ENCODE results near the gene GSE1.

GSE1 gene

DNA sequence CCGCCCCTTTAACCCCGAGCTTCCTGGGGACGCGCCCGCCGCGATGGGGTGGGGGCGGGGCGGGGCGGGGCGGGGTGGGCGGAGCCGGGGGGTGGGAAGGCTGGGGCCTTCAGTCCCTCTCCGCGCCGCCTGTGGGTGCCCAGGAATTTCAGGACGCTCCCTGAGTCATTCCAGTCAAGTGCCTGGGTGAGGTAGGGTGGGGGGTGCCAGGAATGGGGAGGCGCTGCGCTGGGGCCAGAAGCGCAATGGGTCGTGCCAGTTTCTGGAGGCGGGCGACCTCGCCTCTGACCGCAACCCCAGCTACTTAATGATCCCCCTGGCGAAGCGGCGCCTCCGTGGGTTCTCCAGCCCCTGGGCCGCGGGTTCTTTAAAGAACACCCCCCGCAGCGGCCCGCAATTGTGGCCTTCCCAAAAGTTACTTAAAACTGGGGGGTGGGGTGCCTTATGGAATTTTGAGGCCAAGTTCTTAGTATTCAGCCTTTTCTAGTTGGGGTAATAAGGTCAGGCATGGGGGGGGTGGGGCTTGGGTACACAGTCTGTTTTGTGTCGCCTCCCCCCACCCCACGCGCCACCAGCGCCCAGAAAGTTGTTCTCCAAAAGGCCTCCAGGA, 826 bp upstream of the GSE1 start:
- Histone ChIP-seq H3K4me1 (ENCODE audit: control insufficient read depth in 1 of 2, insufficient read depth in 2 of 2, low read length in 2 of 2) (peaks cover 44 to 67% of the 10 kb centered on the region in 2 donors), H3K4me3 (ENCODE audit: low read depth in 1 of 2, low read length in 2 of 2) (peak overlapping the region; percentile 65 to 74), H3K27ac (ENCODE audit: low read depth, low read length) (peak overlapping the region; percentile 89), H3K27me3 (ENCODE audit: control insufficient read depth in 1 of 2, insufficient read depth in 2 of 2, low read length in 2 of 2) (no peaks in the 10 kb centered on the region), H3K36me3 (ENCODE audit: control insufficient read depth in 1 of 2, insufficient read depth in 2 of 2, low read length in 2 of 2) (no peaks in the 10 kb centered on the region), H3K9ac (ENCODE audit: low read depth in 1 of 2, low read length in 2 of 2) (peak overlapping the region; percentile 28 to 69), H3K9me3 (ENCODE audit: control insufficient read depth in 1 of 2, low read length in 2 of 2) (no peaks in the 10 kb centered on the region)

DNA sequence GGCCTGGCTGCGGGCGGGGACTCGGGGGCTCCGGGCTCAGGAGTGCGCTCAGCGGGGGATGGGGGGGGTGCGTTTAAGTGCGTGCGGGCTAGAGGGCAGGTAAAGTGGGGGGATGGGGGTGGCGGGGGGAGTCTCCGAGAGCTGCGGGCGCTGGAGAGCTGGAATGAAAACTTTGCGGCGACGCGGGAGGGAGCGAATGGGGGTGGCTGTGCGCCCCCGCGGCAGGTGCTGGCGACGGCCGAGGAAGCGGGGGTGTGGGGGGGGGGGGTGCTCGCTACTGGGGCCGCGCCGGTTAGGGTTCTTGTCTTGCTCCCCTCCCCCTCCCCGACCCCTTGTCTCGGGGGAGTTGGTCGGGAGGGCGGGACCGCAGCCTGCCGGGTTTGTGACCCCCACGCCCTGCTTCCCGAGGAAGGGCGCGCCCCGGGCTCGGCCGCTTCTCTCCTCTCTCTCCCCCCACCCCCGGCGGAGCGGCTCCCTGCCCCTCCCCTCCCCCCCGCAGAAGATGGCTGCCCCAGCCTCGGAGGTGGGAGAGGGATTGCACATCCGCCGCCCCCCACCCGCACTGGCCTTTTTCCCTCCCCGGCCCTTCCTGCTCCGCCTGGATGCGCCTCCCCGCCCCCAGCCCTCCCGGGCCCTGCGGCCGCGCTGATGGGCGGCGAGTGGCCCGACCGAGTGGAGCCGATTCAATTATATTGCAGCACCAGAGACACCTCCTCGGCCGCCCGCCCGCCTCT, 649 bp downstream of the GSE1 start:
- peak overlapping the region in 1 of 2 donors; percentile 52 for H3K9ac ChIP-seq (ENCODE audit: low read depth in 1 of 2, low read length in 2 of 2)

DNA sequence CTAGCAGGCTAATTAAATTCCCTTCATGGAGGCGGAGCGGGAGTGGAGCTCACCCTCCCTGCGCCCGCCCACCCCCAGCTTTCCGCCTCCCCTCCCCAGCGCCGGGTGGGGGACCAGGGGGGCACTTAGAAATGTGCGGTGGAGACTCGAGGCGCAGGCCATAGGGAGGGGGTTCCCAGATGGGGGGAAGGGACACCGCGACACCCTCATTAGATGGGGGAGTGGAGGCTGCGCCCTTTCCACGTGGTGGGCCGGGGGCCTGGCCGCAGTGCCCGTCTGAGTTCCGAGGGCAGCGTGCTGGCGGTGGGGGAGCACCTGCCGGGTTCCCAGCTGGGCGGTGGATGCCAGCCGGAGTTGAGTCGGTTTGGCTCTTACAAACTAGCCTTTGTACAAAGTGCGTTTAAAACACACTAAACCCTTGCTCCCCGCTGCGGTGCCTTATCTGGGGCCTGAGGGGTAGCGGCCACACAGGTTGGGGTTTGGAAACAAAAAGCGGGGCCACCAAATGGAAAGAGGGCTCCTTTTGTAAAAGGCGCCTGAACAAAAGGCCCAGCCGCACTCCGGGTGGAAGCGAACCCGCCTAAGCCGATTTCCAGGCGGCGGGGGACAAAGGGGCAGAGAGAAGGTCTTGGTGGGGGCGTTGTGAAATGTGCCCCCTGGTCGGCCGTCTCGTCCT, 1.4 kb downstream of the GSE1 start:
- H3K9ac ChIP-seq (ENCODE audit: low read depth in 1 of 2, low read length in 2 of 2): peak overlapping the region; percentile 52 to 64
- peak overlapping the region; percentile 78 for H3K27ac ChIP-seq (ENCODE audit: low read depth, low read length)
- peaks cover 0 to 7% of the 10 kb centered on the region in 2 donors for H3K36me3 ChIP-seq (ENCODE audit: control insufficient read depth in 1 of 2, insufficient read depth in 2 of 2, low read length in 2 of 2)
- H3K27me3 ChIP-seq (ENCODE audit: control insufficient read depth in 1 of 2, insufficient read depth in 2 of 2, low read length in 2 of 2): no peaks in the 10 kb centered on the region
- H3K4me1 ChIP-seq (ENCODE audit: control insufficient read depth in 1 of 2, insufficient read depth in 2 of 2, low read length in 2 of 2): peaks cover 37 to 62% of the 10 kb centered on the region in 2 donors
- peak overlapping the region; percentile 55 to 60 for H3K4me3 ChIP-seq (ENCODE audit: low read depth in 1 of 2, low read length in 2 of 2)
- H3K9me3 ChIP-seq (ENCODE audit: control insufficient read depth in 1 of 2, low read length in 2 of 2): no peaks in the 10 kb centered on the region

More for the DNA sequence above, 649 bp downstream of the GSE1 start:
- Histone ChIP-seq H3K27me3 (ENCODE audit: control insufficient read depth in 1 of 2, insufficient read depth in 2 of 2, low read length in 2 of 2) (no peaks in the 10 kb centered on the region), H3K27ac (ENCODE audit: low read depth, low read length) (peak overlapping the region; percentile 82), H3K4me1 (ENCODE audit: control insufficient read depth in 1 of 2, insufficient read depth in 2 of 2, low read length in 2 of 2) (peaks cover 37 to 68% of the 10 kb centered on the region in 2 donors), H3K36me3 (ENCODE audit: control insufficient read depth in 1 of 2, insufficient read depth in 2 of 2, low read length in 2 of 2) (peaks cover 0 to 7% of the 10 kb centered on the region in 2 donors), H3K9me3 (ENCODE audit: control insufficient read depth in 1 of 2, low read length in 2 of 2) (no peaks in the 10 kb centered on the region), H3K4me3 (ENCODE audit: low read depth in 1 of 2, low read length in 2 of 2) (peak overlapping the region; percentile 65 to 74)

DNA sequence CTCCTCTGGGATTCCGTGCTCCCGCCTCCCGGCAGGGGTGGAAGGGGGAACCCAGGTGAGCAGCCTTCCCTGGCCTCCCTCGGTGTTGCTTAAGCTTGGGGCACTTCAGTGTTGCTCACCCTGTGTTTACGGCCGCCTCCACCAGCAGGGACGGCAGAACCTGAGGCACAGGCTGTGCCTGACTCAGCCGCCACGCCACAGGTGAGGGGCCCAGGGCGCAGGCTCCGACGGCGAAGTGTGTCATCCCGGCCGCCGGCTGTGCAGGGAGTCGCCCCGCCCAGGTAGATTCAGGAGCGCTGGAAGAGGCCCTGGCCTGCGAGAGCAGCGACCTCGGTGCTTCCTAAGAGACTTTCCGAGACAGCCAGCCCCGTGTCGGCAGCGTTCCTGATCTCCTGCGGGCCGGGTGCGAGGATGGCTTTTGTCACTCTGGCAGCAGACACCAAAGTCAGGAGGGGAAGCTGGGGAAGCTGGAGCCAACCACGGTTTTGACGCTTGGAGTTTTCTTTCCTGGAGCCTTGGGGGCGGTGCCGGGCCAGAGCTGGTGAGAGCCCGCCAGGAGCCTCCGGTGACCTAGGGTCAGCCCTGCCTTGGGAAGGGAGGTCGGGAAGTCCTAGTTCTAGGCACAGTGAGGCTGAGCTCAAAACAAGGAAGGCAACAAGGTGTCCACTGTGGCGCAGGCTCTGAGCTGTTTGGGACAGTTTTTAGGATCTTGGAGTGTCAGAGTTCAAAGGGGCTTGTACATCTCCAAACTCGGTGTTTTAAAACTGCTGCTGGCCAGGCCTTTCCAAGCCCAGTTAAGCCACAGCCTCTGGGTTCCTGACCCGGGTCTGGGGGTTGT, 2.1 kb downstream of the GSE1 start:
- Histone ChIP-seq H3K27ac (ENCODE audit: low read depth, low read length) (peak overlapping the region; percentile 78), H3K9ac (ENCODE audit: low read depth in 1 of 2, low read length in 2 of 2) (peak overlapping the region; percentile 52 to 64), H3K36me3 (ENCODE audit: control insufficient read depth in 1 of 2, insufficient read depth in 2 of 2, low read length in 2 of 2) (peaks cover 0 to 7% of the 10 kb centered on the region in 2 donors), H3K4me3 (ENCODE audit: low read depth in 1 of 2, low read length in 2 of 2) (peak overlapping the region; percentile 55 to 60), H3K4me1 (ENCODE audit: control insufficient read depth in 1 of 2, insufficient read depth in 2 of 2, low read length in 2 of 2) (peaks cover 34 to 57% of the 10 kb centered on the region in 2 donors), H3K9me3 (ENCODE audit: control insufficient read depth in 1 of 2, low read length in 2 of 2) (no peaks in the 10 kb centered on the region), H3K27me3 (ENCODE audit: control insufficient read depth in 1 of 2, insufficient read depth in 2 of 2, low read length in 2 of 2) (no peaks in the 10 kb centered on the region)

DNA sequence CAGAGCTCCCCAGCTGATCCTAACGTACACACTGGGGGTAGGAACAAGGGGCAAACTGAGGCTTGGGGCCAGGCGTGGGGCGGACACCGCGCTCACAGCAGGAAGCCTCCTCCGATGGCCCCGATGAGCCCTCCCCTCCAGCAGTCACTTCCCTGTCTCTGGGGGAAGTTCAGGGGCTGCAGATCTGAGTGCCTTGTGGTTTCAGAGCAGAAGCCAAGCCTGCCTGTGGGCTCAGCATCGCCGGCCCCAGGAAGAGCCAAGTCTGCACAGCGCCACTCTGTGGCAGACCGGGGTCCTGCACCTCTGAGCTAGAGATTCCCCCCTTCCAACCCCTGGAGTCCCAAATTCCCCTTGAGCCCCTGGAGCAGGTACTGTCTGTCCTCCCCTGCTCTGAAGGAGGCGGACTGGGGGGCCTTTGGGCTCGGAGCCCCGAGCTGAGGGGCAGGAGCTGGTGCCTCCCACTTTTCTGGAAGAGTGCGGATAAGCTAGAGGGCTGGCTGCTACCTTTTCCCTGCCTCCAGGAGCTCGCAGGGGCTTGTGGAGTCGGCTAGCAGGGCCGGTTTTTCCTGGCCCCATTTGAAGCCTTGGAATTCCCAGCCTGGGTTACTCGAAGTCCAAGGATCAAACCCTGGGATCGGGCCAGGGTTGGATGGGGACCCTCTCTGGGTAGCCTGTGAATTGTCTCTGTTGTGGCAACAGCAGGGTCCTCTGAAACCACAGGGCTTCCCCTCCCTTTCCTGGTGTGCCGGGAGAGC, 2.9 kb downstream of the GSE1 start:
- H3K36me3 ChIP-seq (ENCODE audit: control insufficient read depth in 1 of 2, insufficient read depth in 2 of 2, low read length in 2 of 2): peaks cover 0 to 7% of the 10 kb centered on the region in 2 donors
- H3K9me3 ChIP-seq (ENCODE audit: control insufficient read depth in 1 of 2, low read length in 2 of 2): no peaks in the 10 kb centered on the region
- peaks cover 33 to 55% of the 10 kb centered on the region in 2 donors for H3K4me1 ChIP-seq (ENCODE audit: control insufficient read depth in 1 of 2, insufficient read depth in 2 of 2, low read length in 2 of 2)
- H3K9ac ChIP-seq (ENCODE audit: low read depth in 1 of 2, low read length in 2 of 2): peak overlapping the region; percentile 52 to 64
- no peak overlapping the region for H3K27ac ChIP-seq (ENCODE audit: low read depth, low read length)
- H3K4me3 ChIP-seq (ENCODE audit: low read depth in 1 of 2, low read length in 2 of 2): peak overlapping the region; percentile 55 to 60
- no peaks in the 10 kb centered on the region for H3K27me3 ChIP-seq (ENCODE audit: control insufficient read depth in 1 of 2, insufficient read depth in 2 of 2, low read length in 2 of 2)

DNA sequence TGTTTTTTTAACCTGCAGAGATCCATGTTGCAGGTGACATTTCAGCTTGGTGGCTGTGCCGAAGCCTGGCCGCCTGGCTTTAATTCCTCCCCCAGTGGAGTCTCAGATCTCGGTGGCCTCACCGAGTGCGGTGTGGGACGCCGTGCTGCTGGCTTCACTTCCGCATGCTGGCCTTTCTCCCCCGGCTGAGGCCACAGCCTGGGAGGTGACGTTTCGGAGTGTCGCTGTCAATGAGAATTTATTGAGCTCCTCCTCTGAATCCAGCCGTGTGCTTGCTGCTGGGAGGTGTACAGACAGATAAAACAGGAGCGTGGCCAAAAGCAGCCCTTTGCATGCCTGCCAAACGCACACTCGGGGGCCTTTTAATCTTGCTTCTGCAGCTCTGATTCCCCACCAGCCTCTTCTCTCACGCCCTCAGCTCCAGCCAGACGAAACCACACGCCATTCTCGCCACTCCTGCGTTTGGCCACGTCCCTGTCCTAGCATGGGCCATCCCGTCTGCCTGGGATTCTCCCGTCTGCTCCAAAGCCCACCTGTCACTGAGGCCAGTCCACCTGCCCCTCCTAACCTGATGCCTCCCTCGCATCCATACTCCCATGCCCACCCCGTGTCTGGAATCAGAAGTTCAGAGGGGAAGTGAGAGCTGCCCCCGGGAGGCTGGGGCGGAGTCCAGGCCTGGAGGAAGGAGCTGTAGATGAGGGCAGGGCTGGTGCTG, 3.6 kb downstream of the GSE1 start:
- Histone ChIP-seq H3K9ac (ENCODE audit: low read depth in 1 of 2, low read length in 2 of 2) (peak overlapping the region; percentile 9 to 43), H3K9me3 (ENCODE audit: control insufficient read depth in 1 of 2, low read length in 2 of 2) (no peaks in the 10 kb centered on the region), H3K27ac (ENCODE audit: low read depth, low read length) (no peak overlapping the region), H3K27me3 (ENCODE audit: control insufficient read depth in 1 of 2, insufficient read depth in 2 of 2, low read length in 2 of 2) (no peaks in the 10 kb centered on the region), H3K4me1 (ENCODE audit: control insufficient read depth in 1 of 2, insufficient read depth in 2 of 2, low read length in 2 of 2) (peaks cover 39 to 62% of the 10 kb centered on the region in 2 donors), H3K4me3 (ENCODE audit: low read depth in 1 of 2, low read length in 2 of 2) (peak overlapping the region; percentile 23 to 44), H3K36me3 (ENCODE audit: control insufficient read depth in 1 of 2, insufficient read depth in 2 of 2, low read length in 2 of 2) (peaks cover 0 to 10% of the 10 kb centered on the region in 2 donors)

DNA sequence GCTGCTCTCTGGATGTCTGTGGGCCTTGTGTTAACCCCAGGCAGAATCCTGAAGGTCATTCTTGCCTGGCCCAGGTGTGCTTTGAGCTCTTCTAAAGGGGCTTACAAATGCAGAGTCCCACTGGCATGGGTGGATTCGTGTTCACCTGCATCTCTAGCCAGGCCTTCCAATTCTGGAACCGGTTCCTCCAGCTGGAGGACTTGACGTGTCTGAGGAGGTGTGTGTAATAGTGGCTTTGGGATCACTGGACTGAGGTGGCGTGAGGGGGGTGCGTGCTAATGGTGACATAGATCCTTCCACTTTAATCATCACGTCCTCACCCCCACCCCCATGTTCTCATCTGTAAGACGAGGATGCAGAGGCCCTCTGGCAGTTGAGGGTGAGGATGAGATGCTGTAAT, 4.8 kb downstream of the GSE1 start:
- no peak overlapping the region for H3K4me3 ChIP-seq (ENCODE audit: low read depth in 1 of 2, low read length in 2 of 2)
- H3K27me3 ChIP-seq (ENCODE audit: control insufficient read depth in 1 of 2, insufficient read depth in 2 of 2, low read length in 2 of 2): no peaks in the 10 kb centered on the region
- peaks cover 0 to 10% of the 10 kb centered on the region in 2 donors for H3K36me3 ChIP-seq (ENCODE audit: control insufficient read depth in 1 of 2, insufficient read depth in 2 of 2, low read length in 2 of 2)
- H3K27ac ChIP-seq (ENCODE audit: low read depth, low read length): no peak overlapping the region
- peaks cover 51 to 66% of the 10 kb centered on the region in 2 donors for H3K4me1 ChIP-seq (ENCODE audit: control insufficient read depth in 1 of 2, insufficient read depth in 2 of 2, low read length in 2 of 2)
- H3K9ac ChIP-seq (ENCODE audit: low read depth in 1 of 2, low read length in 2 of 2): no peak overlapping the region
- no peaks in the 10 kb centered on the region for H3K9me3 ChIP-seq (ENCODE audit: control insufficient read depth in 1 of 2, low read length in 2 of 2)

DNA sequence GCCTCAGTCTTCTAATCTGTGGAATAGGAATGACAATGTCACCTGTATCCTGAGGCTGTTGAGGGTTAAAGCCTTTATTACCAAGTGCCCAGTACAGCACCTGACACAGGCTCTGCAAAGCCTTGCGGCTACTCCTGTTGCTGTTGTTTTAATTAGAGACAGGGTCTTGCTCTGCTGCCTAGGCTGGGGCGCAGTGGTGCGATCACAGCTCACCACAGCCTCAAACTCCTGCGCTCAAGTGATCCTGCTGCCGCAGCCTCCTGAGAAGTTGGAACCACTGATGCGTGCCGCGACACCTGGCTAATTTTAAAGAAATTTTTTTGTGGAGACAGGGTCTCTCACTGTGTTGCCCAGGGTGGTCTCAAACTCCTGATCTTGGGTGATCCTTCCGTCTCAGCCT, 5.4 kb downstream of the GSE1 start:
- Histone ChIP-seq H3K36me3 (ENCODE audit: control insufficient read depth in 1 of 2, insufficient read depth in 2 of 2, low read length in 2 of 2) (peaks cover 0 to 10% of the 10 kb centered on the region in 2 donors), H3K9me3 (ENCODE audit: control insufficient read depth in 1 of 2, low read length in 2 of 2) (no peaks in the 10 kb centered on the region), H3K27ac (ENCODE audit: low read depth, low read length) (no peak overlapping the region), H3K9ac (ENCODE audit: low read depth in 1 of 2, low read length in 2 of 2) (no peak overlapping the region), H3K4me3 (ENCODE audit: low read depth in 1 of 2, low read length in 2 of 2) (no peak overlapping the region), H3K4me1 (ENCODE audit: control insufficient read depth in 1 of 2, insufficient read depth in 2 of 2, low read length in 2 of 2) (peaks cover 51 to 66% of the 10 kb centered on the region in 2 donors), H3K27me3 (ENCODE audit: control insufficient read depth in 1 of 2, insufficient read depth in 2 of 2, low read length in 2 of 2) (no peaks in the 10 kb centered on the region)

Measured in duodenal mucosa (tissue), 2 donors.